ENCODE measurements around the gene UGT3A2. TPM values are rescaled to one million over a fixed set of nuclear protein-coding genes. Genes with fewer than 3 reads are reported as not detected.
"Not testable (repeated sequence)": the region's sequence is repeated elsewhere in the genome, so short reads cannot be mapped to it uniquely, and the experiment has no call there.

UGT3A2 gene
- total RNA-seq, 1 donor from 2014 or later = not detected

DNA sequence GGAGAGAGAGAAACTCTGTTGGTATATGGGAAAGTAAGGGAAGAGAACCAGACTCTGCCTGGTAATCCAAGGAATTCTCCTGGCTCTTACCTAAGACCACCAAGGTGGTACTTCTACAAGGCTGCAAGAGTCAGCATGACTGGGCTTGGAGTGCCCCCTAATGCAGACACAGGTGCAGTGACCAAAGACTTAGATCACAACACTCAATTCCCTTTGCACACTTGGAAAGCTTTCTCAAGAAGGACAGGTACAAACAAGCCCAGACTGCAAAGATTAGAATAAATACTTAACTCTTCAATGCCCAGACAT is 25.2 kb downstream of the UGT3A2 start:
- DNase-seq = no peak
- H3K27me3 Mint-ChIP-seq = no peaks in the 10 kb centered on the region
- H3K4me3 Mint-ChIP-seq = no peak overlapping the region
- no peaks in the 10 kb centered on the region for H3K4me1 Mint-ChIP-seq
- CTCF ChIA-PET = no interaction called here
- intact Hi-C loops (cut with micrococcal nuclease) = no loop called here
- POLR2A ChIA-PET = no interaction called here
- H3K36me3 Mint-ChIP-seq (ENCODE audit: low read depth) = no peaks in the 10 kb centered on the region
- no peak for ATAC-seq (ENCODE audit: low read depth)
- H3K9me3 Mint-ChIP-seq = no peaks in the 10 kb centered on the region
- no peak overlapping the region for H3K27ac Mint-ChIP-seq
- TF ChIP-seq, protein P1, sequence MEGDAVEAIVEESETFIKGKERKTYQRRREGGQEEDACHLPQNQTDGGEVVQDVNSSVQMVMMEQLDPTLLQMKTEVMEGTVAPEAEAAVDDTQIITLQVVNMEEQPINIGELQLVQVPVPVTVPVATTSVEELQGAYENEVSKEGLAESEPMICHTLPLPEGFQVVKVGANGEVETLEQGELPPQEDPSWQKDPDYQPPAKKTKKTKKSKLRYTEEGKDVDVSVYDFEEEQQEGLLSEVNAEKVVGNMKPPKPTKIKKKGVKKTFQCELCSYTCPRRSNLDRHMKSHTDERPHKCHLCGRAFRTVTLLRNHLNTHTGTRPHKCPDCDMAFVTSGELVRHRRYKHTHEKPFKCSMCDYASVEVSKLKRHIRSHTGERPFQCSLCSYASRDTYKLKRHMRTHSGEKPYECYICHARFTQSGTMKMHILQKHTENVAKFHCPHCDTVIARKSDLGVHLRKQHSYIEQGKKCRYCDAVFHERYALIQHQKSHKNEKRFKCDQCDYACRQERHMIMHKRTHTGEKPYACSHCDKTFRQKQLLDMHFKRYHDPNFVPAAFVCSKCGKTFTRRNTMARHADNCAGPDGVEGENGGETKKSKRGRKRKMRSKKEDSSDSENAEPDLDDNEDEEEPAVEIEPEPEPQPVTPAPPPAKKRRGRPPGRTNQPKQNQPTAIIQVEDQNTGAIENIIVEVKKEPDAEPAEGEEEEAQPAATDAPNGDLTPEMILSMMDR (IDR thresholded peaks at IDR 0.05) = no peak

DNA sequence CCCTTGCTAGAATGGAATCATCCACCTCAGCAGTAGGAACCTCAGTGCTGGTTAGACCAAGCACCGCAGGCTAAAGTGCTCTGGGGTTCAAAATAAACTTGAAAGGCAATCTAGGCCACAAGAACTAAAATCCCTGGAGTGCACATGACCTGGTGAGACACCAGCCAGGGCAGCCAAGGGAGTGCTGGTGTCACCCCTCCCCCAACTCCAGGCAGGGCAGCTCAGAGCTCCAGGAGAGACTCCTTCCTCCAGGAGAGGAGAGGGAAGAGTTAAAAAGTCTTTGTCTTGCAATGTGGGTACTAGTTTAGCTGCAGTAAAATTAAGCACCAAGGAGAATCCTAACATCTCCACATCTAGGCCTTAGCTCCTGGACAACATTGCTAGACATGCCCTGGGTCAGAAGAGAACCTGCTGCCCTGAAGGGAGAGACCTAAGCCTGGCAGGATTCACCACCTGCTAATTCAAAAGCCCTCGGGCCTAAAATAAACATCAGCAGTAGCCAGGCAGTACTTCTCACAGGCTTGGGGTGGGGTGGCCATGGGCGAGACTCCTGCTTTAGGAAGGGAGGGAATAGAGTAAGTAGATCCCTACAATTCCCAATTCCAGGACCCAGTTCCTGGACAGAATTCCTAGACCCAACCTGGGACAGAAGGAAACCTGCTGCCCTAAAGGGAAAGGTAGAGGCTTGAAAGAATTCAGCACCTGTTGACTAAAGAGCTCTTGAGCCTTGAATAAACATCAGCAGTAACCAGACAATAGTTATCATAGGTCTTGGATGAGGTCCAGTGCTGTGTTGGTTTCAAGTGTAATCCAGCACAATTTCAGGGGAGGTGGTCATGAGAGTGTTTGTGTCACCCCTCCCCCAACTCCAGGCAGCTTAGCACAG is 25.8 kb downstream of the UGT3A2 start:
- ATAC-seq (ENCODE audit: low read depth) (no peak), DNase-seq (no peak)
- Mint-ChIP-seq H3K36me3 (ENCODE audit: low read depth) (no peaks in the 10 kb centered on the region), H3K4me3 (no peak overlapping the region), H3K4me1 (no peaks in the 10 kb centered on the region), H3K27ac (no peak overlapping the region), H3K27me3 (no peaks in the 10 kb centered on the region), H3K9me3 (no peaks in the 10 kb centered on the region)
- TF ChIP-seq, protein P1 (IDR thresholded peaks at IDR 0.05) = no peak
- POLR2A ChIA-PET = no interaction called here
- intact Hi-C loops (cut with micrococcal nuclease) = no loop called here
- CTCF ChIA-PET = no interaction called here

DNA sequence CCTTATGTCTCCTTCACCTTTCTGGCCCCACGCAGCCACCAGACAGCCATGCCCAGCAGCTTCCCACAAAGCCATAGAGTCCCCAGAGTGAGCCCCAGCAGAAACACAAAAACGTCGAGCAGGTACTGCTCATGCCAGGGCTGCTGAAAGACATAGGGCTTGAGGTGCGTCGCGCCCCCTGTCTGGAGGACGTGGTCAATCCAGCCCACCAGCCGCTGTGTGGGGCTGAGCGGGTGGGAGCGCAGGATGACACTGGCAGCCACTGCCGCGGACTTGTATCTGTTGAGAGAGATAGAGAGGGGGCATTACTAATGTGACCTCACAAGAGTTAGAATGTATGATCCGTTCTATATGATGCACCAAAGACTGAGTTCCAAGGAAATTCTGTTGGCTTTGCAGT is 31.0 kb downstream of the UGT3A2 start:
- ChIA-PET POLR2A (no interaction called here), CTCF (no interaction called here)
- intact Hi-C loops (cut with micrococcal nuclease) = no loop called here
- no peak for ATAC-seq (ENCODE audit: low read depth)
- Mint-ChIP-seq H3K4me3 (no peak overlapping the region), H3K9me3 (no peaks in the 10 kb centered on the region), H3K36me3 (ENCODE audit: low read depth) (no peaks in the 10 kb centered on the region), H3K27ac (no peak overlapping the region), H3K27me3 (no peaks in the 10 kb centered on the region), H3K4me1 (no peaks in the 10 kb centered on the region)
- DNase-seq = no peak
- TF ChIP-seq, protein P1 (IDR thresholded peaks at IDR 0.05) = no peak

DNA sequence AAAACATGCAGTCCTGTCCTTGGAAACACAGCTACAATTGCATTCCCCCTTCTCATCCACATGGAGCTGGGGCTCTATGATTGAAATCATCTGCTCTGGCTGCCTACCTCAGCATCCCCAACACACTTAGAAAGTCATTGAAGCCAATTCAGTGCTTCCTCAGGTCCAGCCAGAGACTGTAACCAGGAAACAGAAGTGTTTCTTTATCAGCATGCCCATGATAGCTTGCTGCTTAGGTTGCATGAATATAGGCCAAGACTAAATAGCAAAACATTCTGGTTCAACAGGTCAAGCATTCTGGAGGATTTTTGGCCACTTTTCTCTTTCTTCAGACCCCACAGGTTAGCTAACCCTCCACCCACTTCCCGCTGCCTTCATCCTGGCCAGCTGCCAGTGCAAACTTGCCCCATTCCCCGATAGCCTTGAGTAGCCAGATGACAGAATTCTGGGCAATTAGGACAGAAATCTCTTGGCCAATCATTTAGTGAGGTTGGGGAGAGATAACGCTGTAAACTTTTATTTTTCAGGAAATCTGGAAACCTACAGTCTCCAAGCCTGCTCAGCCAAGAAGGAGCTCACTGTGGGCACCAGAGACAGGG is 32.0 kb downstream of the UGT3A2 start:
- H3K27ac Mint-ChIP-seq; POLR2A ChIA-PET; CTCF ChIA-PET; H3K4me3 Mint-ChIP-seq; DNase-seq; H3K27me3 Mint-ChIP-seq; H3K4me1 Mint-ChIP-seq; H3K36me3 Mint-ChIP-seq (ENCODE audit: low read depth); ATAC-seq (ENCODE audit: low read depth); intact Hi-C loops (cut with micrococcal nuclease); H3K9me3 Mint-ChIP-seq: not testable (repeated sequence)

DNA sequence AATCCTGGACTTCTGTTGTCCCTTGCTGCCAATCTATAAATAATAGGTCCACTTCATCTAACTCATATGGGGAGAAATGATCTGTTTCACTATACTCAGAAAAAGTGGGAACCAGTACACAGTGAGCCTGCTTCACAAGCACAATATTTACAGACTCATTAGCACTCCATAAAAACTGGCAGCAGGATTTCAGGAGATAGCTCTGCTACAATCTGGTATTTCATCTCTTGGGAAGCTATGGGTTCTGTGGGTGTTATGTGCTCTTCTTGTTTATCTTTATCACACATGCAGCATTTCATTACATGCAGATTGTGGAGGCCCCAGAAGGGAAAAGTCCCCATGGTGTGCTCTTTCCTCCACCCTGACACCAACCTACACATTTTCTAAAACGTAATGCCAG is 33.2 kb downstream of the UGT3A2 start:
- Mint-ChIP-seq H3K27me3 (no peaks in the 10 kb centered on the region), H3K4me1 (no peaks in the 10 kb centered on the region), H3K27ac (no peak overlapping the region), H3K36me3 (ENCODE audit: low read depth) (no peaks in the 10 kb centered on the region), H3K4me3 (no peak overlapping the region), H3K9me3 (no peaks in the 10 kb centered on the region)
- ATAC-seq (ENCODE audit: low read depth) (no peak), DNase-seq (no peak)
- ChIA-PET POLR2A (no interaction called here), CTCF (no interaction called here)
- intact Hi-C loops (cut with micrococcal nuclease) = no loop called here
- TF ChIP-seq, protein P1 (IDR thresholded peaks at IDR 0.05) = no peak
